ENCODE measurements around the gene CYB5RL. TPM values are rescaled to one million over a fixed set of nuclear protein-coding genes. Genes with fewer than 3 reads are reported as not detected.

Gene CYB5RL, protein sequence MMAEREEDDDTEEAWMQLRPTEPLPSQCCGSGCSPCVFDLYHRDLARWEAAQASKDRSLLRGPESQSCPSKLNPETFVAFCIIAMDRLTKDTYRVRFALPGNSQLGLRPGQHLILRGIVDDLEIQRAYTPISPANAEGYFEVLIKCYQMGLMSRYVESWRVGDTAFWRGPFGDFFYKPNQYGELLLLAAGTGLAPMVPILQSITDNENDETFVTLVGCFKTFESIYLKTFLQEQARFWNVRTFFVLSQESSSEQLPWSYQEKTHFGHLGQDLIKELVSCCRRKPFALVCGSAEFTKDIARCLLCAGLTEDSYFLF
- total RNA-seq = 10 to 100 TPM in 1 of 2 donors, 1 to 10 TPM in 1; 8.2 to 11.0 TPM
- 13.3 TPM for polyA plus RNA-seq (2013, experiment 1 of 2)
- 12.0 TPM for polyA plus RNA-seq (2013, experiment 2 of 2)
- long read RNA-seq, experiment 1, partial matches to known transcripts = 0 of 5 reads
- long read RNA-seq, experiment 1, other reads (novel, unspliced or antisense) = 5 of 5 reads
- long read RNA-seq, experiment 2, partial matches to known transcripts = 2 of 10 reads
- long read RNA-seq, experiment 2, other reads (novel, unspliced or antisense) = 7 of 10 reads
- long read RNA-seq, experiment 3, transcript CYB5RL-203 (7 exons, 3,339 nt) = major isoform, 6 of 21 reads
- long read RNA-seq, experiment 3, partial matches to known transcripts = 1 of 21 reads
- long read RNA-seq, experiment 3, other reads (novel, unspliced or antisense) = 14 of 21 reads
- long read RNA-seq, experiment 4, partial matches to known transcripts = 3 of 10 reads
- long read RNA-seq, experiment 4, other reads (novel, unspliced or antisense) = 7 of 10 reads

DNA sequence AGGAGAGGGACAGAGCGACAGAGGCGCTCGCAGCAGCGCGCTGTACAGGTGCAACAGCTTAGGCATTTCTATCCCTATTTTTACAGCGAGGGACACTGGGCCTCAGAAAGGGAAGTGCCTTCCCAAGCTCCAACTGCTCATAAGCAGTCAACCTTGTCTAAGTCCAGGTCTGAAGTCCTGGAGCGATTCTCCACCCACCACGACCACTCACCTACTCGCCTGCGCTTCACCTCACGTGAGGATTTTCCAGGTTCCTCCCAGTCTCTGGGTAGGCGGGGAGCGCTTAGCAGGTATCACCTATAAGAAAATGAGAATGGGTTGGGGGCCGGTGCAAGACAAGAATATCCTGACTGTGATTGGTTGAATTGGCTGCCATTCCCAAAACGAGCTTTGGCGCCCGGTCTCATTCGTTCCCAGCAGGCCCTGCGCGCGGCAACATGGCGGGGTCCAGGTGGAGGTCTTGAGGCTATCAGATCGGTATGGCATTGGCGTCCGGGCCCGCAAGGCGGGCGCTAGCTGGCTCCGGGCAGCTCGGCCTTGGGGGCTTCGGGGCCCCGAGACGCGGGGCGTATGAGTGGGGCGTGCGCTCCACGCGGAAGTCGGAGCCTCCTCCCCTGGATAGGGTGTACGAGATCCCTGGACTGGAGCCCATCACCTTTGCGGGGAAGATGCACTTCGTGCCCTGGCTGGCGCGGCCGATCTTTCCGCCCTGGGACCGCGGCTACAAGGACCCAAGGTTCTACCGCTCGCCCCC, at the start of gene CYB5RL, which contains the start of gene MRPL37:
CYB5RL (minus strand) TSS at position 266 of the 754 bp plus-strand sequence. CDS start 4,414 bp downstream, outside the sequence.
MRPL37 (plus strand) TSS at position 403 of the 754 bp plus-strand sequence; CDS start at position 480, 77 bp downstream.
- H3K27me3 ChIP-seq (ENCODE audit: control insufficient read depth, insufficient read depth, low read length, poor library complexity, severe bottlenecking) = no peaks in the 10 kb centered on the region
- peak; percentile 99 for DNase-seq
- WGBS, 2 experiments (ENCODE audit: insufficient coverage in 1 of 2, insufficient read length in 1 of 2) = 0 to 1% methylated on average over 20 to 51 of the region's 51 CpGs
- no peak for TF ChIP-seq CTCF (conservative IDR thresholded peaks at IDR 0.05)
- peak within 1 kb of the TSS; percentile 86 for H3K4me3 ChIP-seq (ENCODE audit: low read length)
- peaks cover 19% of the 10 kb centered on the region for H3K36me3 ChIP-seq (ENCODE audit: control insufficient read depth, insufficient read depth, low read length)
- peaks cover 18% of the 10 kb centered on the region for H3K4me1 Mint-ChIP-seq
- H3K36me3 Mint-ChIP-seq (ENCODE audit: low read depth) = peaks cover 8% of the 10 kb centered on the region
- H3K9me3 Mint-ChIP-seq = no peaks in the 10 kb centered on the region
- H3K27ac ChIP-seq (ENCODE audit: low read depth, low read length) = no peak within 1 kb of the TSS
- no peaks in the 10 kb centered on the region for H3K9me3 ChIP-seq (ENCODE audit: control insufficient read depth, low read length)
- H3K27ac Mint-ChIP-seq = peak within 1 kb of the TSS; percentile 91
- peak within 1 kb of the TSS; percentile 65 for H3K9ac ChIP-seq (ENCODE audit: extremely low read depth, low read length, poor library complexity, severe bottlenecking)
- peaks cover 3% of the 10 kb centered on the region for H3K4me1 ChIP-seq (ENCODE audit: control insufficient read depth, insufficient read depth, low read length)
- no peaks in the 10 kb centered on the region for H3K27me3 Mint-ChIP-seq (ENCODE audit: insufficient read depth)
- H3K4me3 Mint-ChIP-seq = peak within 1 kb of the TSS; percentile 93

- no peaks in the 10 kb centered on the region for H3K27me3 Mint-ChIP-seq (ENCODE audit: insufficient read depth)
- peaks cover 11% of the 10 kb centered on the region for H3K4me1 Mint-ChIP-seq
- Histone ChIP-seq H3K9ac (ENCODE audit: extremely low read depth, low read length, poor library complexity, severe bottlenecking) (no peak overlapping the region), H3K9me3 (ENCODE audit: control insufficient read depth, low read length) (no peaks in the 10 kb centered on the region), H3K4me1 (ENCODE audit: control insufficient read depth, insufficient read depth, low read length) (peaks cover 20% of the 10 kb centered on the region), H3K27me3 (ENCODE audit: control insufficient read depth, insufficient read depth, low read length, poor library complexity, severe bottlenecking) (no peaks in the 10 kb centered on the region), H3K27ac (ENCODE audit: low read depth, low read length) (no peak overlapping the region), H3K36me3 (ENCODE audit: control insufficient read depth, insufficient read depth, low read length) (peaks cover 92% of the 10 kb centered on the region), H3K4me3 (ENCODE audit: low read length) (no peak overlapping the region)
- H3K4me3 Mint-ChIP-seq = no peak overlapping the region
- no peak for TF ChIP-seq CTCF (conservative IDR thresholded peaks at IDR 0.05)
- no peaks in the 10 kb centered on the region for H3K9me3 Mint-ChIP-seq
- H3K27ac Mint-ChIP-seq = peak overlapping the region; percentile 42
- DNase-seq = no peak
- 94 to 100% methylated on average over 1 to 4 of the region's 4 CpGs for WGBS, 2 experiments (ENCODE audit: insufficient coverage in 1 of 2, insufficient read length in 1 of 2)
- H3K36me3 Mint-ChIP-seq (ENCODE audit: low read depth) = peaks cover 66% of the 10 kb centered on the region
Measured at GRCh38 chr1:54248966-54249365, 49.1 kb upstream of the CYB5RL start.
